GM12872 (cell line): ENCODE measurements around the gene UBALD1.

Experiments
- CTCF ChIP-seq: IDR thresholded peaks from 3 replicates; pipeline ENCODE4 v1.5.1; 2011; ENCODE audit warnings: low read depth, mild to moderate bottlenecking, low read length, moderate library complexity; ENCODE audit not compliant: insufficient read depth

UBALD1 gene

GRCh38 chr16:4599037-4599436 is 15.7 kb downstream of the UBALD1 start:
- TF ChIP-seq CTCF = no peak

GRCh38 chr16:4597174-4597573 is 17.5 kb downstream of the UBALD1 start:
- no peak for TF ChIP-seq CTCF

DNA sequence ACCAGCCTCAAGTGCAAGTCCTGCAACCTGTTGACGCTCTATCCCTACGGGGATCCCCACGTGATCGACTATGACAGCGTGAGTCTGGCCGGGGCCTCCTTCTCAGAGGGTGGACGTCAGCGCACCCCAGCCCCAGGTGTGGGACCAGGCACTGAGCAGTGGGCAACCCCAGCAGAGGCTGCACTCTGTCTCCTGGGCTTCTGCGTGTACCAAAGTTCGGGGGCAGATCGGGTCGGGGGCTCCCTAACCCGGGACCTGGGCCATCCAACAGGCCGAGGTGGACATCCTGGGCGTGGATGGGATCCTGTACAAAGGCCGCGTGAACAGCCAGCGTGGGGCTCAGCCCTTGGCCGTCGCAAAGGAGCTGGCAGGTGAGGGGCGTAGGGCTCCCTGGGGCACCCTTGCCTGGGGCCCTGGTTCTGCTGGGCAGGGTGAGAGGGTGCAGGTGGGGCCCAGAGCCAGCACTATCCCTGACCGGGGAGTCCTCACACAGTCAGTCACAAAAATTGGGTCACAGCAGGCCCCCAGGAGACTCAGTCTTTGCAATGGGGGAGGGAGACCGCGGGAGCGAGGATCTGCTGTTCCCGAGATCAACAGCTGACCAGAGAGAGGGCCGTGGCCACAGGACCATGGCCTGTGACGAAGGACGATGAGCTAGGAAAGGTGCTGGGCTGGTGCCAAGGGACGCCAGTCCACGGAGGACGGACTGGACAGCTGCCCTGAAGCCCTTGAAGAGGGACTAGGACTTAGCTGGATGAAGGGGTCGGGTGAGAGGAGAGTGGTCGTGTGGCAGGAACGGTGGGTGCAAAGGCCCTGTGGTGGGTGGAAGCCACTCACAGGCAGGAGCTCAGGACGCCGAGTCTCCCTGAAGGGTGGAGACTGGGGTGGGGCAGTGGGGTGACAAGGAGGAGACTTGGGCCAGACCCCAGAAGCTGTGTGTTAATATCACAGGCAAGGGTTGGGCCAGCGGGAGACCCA is 20.0 kb downstream of the UBALD1 start:
- no peak for TF ChIP-seq CTCF

- no peak for TF ChIP-seq CTCF
These were observed 21.6 kb downstream of the UBALD1 start for GRCh38 chr16:4593086-4593485.

GRCh38 chr16:4591706-4592470 is 22.8 kb downstream of the UBALD1 start:
- TF ChIP-seq CTCF = no peak

- no peak for TF ChIP-seq CTCF
These were observed 23.5 kb downstream of the UBALD1 start for GRCh38 chr16:4591191-4591590.

DNA sequence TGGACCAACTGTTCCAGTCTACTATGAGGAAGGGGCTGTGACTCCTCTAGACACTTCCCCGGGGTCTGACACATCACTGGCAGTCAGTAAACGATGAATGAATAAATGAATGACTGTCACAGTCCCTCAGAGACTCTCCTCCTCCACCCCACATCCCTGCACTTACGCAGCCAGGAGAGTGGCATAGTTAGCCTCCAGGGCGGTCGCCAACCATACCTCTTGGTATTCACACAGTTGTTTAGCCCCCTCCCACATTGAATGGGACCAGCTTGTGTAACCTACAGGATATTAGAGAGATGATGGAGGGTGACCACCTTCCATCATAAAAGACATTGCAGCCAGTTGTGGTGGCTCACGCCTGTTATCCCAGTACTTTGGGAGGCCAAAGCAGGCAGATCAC is 25.7 kb downstream of the UBALD1 start:
- TF ChIP-seq CTCF = no peak
